HG02588 (cell line): ENCODE data around the gene COPS9.

Experiments used
- ATAC-seq: cut with Tn5 transposase; IDR thresholded peaks from one replicate; pipeline ENCODE4 v1.9.1; 2021; ENCODE audit warnings: mild to moderate bottlenecking, moderate library complexity; ENCODE audit not compliant: unreplicated experiment

COPS9 gene

GRCh38 chr2:240166761-240167587, 30.9 kb upstream of the COPS9 start:
- ATAC-seq = no peak

DNA sequence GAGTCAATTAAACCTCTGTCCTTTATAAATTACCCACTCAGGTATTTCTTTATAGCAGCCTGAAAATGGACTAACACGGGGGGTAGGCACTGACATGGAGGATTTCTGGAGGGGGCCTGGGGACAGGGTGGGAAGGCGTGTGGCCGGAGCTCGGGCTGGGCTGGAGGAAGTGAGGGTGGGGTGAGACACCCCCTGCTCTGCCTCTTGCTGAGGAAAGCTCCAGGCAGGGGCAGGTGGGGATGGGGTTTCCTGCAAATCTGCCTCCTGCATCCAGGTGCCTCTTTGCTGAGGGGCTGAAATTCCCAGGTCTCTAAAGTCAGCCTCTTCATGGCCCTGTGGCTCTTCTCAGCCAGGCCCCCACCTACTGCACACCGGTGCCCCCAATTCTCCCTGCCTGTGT, 30.1 kb upstream of the COPS9 start:
- ATAC-seq = no peak

DNA sequence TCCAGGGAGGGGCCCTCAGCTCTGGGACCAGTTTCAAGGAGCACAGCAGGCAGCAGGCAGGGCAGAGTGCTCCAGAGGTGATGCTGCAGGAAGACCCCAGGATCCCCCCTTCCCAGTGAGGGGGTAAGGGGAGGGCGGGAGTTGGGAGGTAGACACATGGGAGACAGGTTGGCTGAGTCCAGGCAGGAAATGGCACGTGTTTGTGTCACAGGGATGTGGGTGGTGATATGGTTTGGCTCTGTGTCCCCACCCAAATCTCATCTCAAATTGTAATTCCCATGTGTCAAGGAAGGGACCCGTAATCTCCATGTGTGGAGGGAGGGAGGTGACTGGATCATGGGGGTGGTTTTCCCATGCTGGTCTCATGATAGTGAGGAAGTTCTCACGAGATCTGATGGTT, 29.6 kb upstream of the COPS9 start:
- no peak for ATAC-seq

- no peak for ATAC-seq
Observed at GRCh38 chr2:240165034-240165433, 28.9 kb upstream of the COPS9 start.

- ATAC-seq = no peak
Observed at GRCh38 chr2:240164586-240164985, 28.5 kb upstream of the COPS9 start.

GRCh38 chr2:240163844-240164574, 27.9 kb upstream of the COPS9 start:
- ATAC-seq = no peak

GRCh38 chr2:240162939-240163714, 27.0 kb upstream of the COPS9 start:
- no peak for ATAC-seq

DNA sequence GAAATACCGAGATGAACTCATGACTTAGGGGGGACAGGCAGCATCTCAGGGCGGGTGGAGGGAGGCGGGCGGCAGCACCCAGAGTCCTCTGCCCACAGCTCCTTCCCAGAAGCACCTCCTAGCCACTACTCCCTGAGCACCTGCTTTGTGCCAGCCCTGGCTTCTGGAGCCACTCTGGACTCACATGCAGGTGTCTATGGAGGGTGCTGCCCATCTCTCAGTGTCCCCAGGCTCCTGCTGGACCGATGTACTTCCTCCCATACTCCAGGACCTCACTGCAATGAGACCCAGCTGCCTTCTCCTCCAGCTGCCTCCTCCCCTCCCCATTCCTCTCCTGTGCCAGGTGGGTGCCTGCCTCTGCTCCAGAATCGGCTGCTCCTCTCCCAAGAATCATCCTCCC, 26.4 kb upstream of the COPS9 start:
- ATAC-seq = no peak

- ATAC-seq = no peak
Observed at GRCh38 chr2:240162032-240162431, 25.9 kb upstream of the COPS9 start.

DNA sequence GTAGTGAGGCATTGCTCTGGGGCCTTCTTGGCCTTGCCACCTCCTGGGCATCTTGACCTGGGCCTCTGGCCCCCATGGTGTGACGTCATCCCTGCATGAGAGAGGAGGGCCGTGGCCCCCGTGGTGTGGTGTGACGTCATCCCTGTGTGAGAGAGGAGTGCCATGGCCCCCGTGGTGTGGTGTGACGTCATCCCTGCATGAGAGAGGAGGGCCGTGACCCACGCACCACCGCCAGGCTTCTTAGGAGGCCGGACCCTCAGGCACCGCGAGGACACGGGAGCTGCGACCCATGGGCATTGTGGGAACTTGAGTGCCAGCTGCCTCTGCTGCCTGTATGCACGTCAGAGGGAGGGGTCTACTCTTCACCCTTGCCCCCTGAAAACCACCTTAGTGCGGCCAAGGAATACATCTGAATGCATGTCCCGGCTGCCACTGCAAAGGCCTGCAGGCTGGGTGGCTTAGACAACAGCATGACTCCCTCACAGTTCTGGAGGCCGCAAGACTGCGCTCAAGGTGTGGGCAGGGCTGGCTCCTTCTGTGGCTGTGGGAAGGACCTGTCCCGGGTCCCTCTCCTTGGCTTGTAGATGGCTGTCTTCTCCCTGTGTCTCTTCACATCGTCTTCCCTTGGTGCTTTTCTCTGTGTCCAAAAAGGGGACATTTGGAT, 25.1 kb upstream of the COPS9 start:
- ATAC-seq = no peak

GRCh38 chr2:240160291-240161086, 24.4 kb upstream of the COPS9 start:
- no peak for ATAC-seq

DNA sequence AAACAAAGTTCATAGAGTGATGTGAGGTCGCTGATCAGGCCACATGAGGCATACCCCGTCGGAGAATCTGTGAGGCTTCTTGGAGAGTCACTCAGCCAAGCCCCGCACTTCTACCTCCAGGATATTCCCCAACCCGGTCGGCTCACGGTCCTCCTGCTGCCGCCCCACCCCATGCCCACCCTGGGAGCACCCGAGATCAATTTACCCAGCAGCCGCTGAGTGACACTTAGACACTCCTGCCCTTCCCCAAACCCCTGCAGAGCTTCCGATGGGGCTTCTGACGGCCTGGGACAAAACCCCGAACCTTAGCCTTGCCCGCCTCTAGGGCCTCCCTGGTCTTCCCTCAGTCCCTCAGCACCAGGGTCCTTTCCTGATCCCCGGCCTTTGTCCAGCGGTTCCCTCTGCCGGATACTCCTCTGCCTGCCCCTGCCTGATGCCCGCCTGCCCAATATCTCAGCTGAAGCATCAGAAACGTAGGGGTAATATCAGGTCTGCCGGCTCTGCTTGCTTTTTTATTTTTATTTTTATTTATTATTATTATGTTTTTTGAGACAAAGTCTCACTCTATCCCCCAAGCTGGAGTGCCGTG, 23.2 kb upstream of the COPS9 start:
- ATAC-seq = no peak

GRCh38 chr2:240157147-240157470, 21.0 kb upstream of the COPS9 start:
- ATAC-seq = no peak

DNA sequence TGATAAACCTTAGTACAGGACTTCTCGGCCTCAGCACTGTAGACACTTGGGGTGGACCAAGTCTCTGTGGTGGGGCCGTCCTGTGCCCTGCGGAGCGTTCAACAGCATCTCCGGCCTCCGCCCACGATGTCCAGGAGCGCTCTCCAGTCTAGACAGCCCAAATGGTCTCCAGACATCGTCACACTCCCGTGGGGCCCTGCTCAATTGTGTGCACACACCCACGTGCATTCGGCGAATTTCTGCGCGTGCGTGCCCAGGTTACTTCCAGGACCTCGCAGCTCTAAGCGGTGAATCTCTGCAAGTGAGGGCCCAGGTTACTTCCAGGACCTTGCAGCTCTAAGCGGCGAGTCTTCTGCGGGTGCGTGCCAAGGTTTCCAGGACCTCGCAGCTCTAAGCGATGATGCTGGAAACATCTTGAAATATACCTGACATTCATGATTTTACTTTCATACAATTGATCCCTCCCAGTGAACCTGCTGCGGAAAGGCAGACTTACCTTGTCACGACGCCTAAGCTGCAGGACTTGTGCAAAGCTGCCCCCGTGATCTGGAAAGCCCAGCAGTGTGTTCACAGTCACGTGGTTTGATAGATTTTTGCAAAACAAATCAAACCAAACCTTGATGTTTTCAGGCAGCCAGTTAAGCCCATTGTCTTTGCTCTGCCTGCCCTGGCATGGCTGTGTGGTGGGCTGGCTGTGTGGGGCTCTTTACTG, 20.5 kb upstream of the COPS9 start:
- no peak for ATAC-seq

DNA sequence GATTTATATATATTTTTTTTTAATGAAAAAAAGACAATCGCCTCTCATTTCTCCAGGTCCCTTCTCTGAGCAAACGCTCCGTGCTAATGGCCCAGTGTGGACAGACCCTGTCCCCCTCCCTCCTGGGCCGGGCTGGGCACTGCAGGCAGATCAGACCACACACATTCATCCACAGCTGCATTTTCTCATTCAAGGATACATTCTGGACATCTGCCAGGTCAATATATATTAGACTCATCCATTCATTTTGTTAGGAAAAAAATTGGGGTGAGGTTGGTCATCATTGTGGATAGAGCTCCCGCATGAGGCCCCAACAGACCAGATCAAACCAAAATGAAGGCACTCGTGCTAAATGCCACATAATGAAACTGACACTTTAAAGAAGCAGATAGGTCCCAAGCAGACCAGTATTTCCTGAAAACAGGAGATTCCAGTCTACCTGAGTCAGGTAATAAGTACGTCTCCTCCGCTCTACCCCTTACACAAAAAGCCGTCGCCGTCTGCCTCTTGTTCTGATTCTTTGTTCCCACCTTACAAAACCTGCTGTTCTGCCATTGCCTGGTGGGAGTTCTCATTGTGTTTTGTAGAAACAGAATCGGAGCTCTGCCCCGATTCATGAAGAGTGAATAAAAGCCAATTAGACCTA, 19.8 kb upstream of the COPS9 start:
- ATAC-seq = no peak

GRCh38 chr2:240155048-240155744, 19.1 kb upstream of the COPS9 start:
- ATAC-seq = no peak

- no peak for ATAC-seq
Observed at GRCh38 chr2:240154606-240155005, 18.5 kb upstream of the COPS9 start.

DNA sequence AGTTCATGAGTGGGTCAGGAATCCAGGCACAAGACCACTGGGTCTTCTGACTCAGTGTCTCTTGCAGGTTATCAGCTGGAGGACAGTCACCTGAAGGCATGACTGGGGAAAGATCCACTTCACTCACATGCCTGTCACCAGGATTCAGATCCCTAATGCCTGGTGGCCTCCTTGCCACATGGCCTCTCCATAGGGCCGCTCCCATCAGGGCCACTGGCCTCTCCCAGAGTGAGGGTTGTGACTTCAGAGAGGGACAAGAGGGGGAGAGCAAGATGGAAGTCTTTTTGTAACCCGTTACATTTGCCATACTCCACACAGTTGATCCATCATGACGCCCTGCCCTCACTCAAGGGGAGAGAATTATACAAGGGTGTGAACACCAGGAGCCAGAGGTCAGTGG, 17.3 kb upstream of the COPS9 start:
- ATAC-seq = no peak
